A549 (cell line): ENCODE data around the gene ATP6V1G2. TPM values are rescaled to one million over a fixed set of nuclear protein-coding genes. Genes with fewer than 3 reads are reported as not detected.

Experiments used
- ATAC-seq, 2 experiments: fragments of 200-7000 bp in 1 of 2; fragments of >200 bp in 1 of 2; cut with Nextera tagmentation in 1 of 2; cut with Tn5 transposase in 1 of 2; 3 replicates each; pipeline versions ENCODE4 v1.8.0 to v1.9.1; 2018 to 2020; ENCODE audit warnings: mild to moderate bottlenecking in 1 of 2, moderate library complexity in 1 of 2
- CTCF ChIA-PET: fragments of 300-600 bp; sonication (Branson Sonifier 250); formaldehyde crosslinking; extraction: SDS; loops from one replicate; lab custom pipeline; 2021; ENCODE audit warnings: antibody characterized with exemption, inconsistent platforms; lab: Yijun Ruan, JAX
- POLR2A ChIA-PET: fragments of 350-600 bp; formaldehyde crosslinking; extraction: SDS; loops from one replicate; lab custom pipeline; 2021; ENCODE audit warnings: antibody characterized with exemption, inconsistent platforms; lab: Yijun Ruan, JAX
- DNase-seq, 2 experiments: peaks; one replicate each; pipeline versions ENCODE4 v3.0.0 to v3.0.0-alpha.2; 2011 to 2016; ENCODE audit warnings: low read depth in 1 of 2, low spot score in 1 of 2
- FAIRE-seq: peaks from 2 replicates; lab custom pipeline; 2011; peaks lifted over from hg19 to GRCh38; lab: Jason Lieb, UNC
- H3K27ac ChIP-seq, 2 experiments: fragments of >200 bp; sonication (Bioruptor Twin); formaldehyde crosslinking; 3 replicates each; pipeline ENCODE4 v1.5.1; 2016 to 2017
- H3K4me1 ChIP-seq: fragments of >200 bp; sonication (Bioruptor Twin); formaldehyde crosslinking; 3 replicates; pipeline ENCODE4 v1.6.1; 2016
- H3K4me2 ChIP-seq: fragments of >200 bp; sonication (Bioruptor Twin); formaldehyde crosslinking; 3 replicates; pipeline ENCODE4 v1.6.1; 2016
- H3K4me3 ChIP-seq: fragments of >200 bp; sonication (Bioruptor Twin); formaldehyde crosslinking; 3 replicates; pipeline ENCODE4 v1.5.1; 2016
- H3K9me3 ChIP-seq: fragments of >200 bp; sonication (Bioruptor Twin); formaldehyde crosslinking; 3 replicates; pipeline ENCODE4 v1.6.1; 2016
- CBX2 ChIP-seq: fragments of 200-600 bp; sonication (generic); IDR thresholded peaks from 2 replicates; pipeline ENCODE4 v1.6.1; 2016; ENCODE audit warnings: low read depth, mild to moderate bottlenecking, borderline replicate concordance
- CBX8 ChIP-seq: fragments of 200-600 bp; sonication (generic); IDR thresholded peaks from 2 replicates; pipeline ENCODE4 v1.6.1; 2016
- CEBPB ChIP-seq, 2 experiments: fragments of >200 bp in 1 of 2; sonication (Bioruptor Twin) in 1 of 2; formaldehyde crosslinking in 1 of 2; IDR thresholded peaks; 2 replicates each; pipeline ENCODE4 v1.6.1; 2012 to 2016
- CHD2 ChIP-seq: fragments of 150-350 bp; IDR thresholded peaks from 2 replicates; pipeline ENCODE4 v1.6.1; 2014; ENCODE audit warnings: low read length; ENCODE audit not compliant: partially characterized antibody
- CHD4 ChIP-seq: fragments of 200-600 bp; sonication (generic); IDR thresholded peaks from 2 replicates; pipeline ENCODE4 v1.6.1; 2016; ENCODE audit warnings: antibody characterized with exemption, mild to moderate bottlenecking, borderline replicate concordance
- CTCF ChIP-seq: fragments of >200 bp; sonication (Bioruptor Twin); formaldehyde crosslinking; IDR thresholded peaks from 3 replicates; pipeline ENCODE4 v1.5.1; 2016
- ESRRA ChIP-seq: fragments of 150-350 bp; IDR thresholded peaks from 2 replicates; pipeline ENCODE4 v1.6.1; 2014; ENCODE audit warnings: mild to moderate bottlenecking, low read length, borderline replicate concordance
- NPAS2 ChIP-seq: fragments of 250-450 bp; sonication (Bioruptor Pico); IDR thresholded peaks from 2 replicates; pipeline ENCODE4 v1.8.0; 2022; ENCODE audit warnings: mild to moderate bottlenecking, moderate library complexity, borderline replicate concordance
- NR3C1 ChIP-seq: fragments of >200 bp; sonication (Bioruptor Twin); formaldehyde crosslinking; IDR thresholded peaks from 3 replicates; pipeline ENCODE4 v1.6.1; 2017
- POLR2A ChIP-seq: IDR thresholded peaks from 2 replicates; pipeline ENCODE4 v1.6.1; 2012; ENCODE audit warnings: mild to moderate bottlenecking, low read length
- RCOR1 ChIP-seq: fragments of 150-350 bp; IDR thresholded peaks from 2 replicates; pipeline ENCODE4 v1.6.1; 2014; ENCODE audit warnings: antibody characterized with exemption, low read length, low read depth
- RFX5 ChIP-seq: fragments of 450-650 bp; IDR thresholded peaks from 2 replicates; pipeline ENCODE4 v1.7.1; 2014; ENCODE audit warnings: antibody characterized with exemption, mild to moderate bottlenecking, moderate library complexity
- RNF2 ChIP-seq: fragments of 200-600 bp; sonication (generic); IDR thresholded peaks from 2 replicates; pipeline ENCODE4 v1.6.1; 2016; ENCODE audit warnings: low read depth, mild to moderate bottlenecking, antibody characterized with exemption, moderate library complexity, borderline replicate concordance
- TP53 ChIP-seq: fragments of 250-450 bp; sonication (Bioruptor Pico); IDR thresholded peaks from 2 replicates; pipeline ENCODE4 v1.5.0; 2021; ENCODE audit warnings: mild to moderate bottlenecking, moderate library complexity
- ZC3H11A ChIP-seq: fragments of 450-650 bp; IDR thresholded peaks from 2 replicates; pipeline ENCODE4 v1.6.1; 2014; ENCODE audit warnings: antibody characterized with exemption, mild to moderate bottlenecking
- ZNF302 ChIP-seq: fragments of 250-450 bp; sonication (Bioruptor Pico); IDR thresholded peaks from 2 replicates; pipeline ENCODE4 v1.9.0; 2021; ENCODE audit warnings: inconsistent platforms, mild to moderate bottlenecking, moderate library complexity
- WGBS: methylation state at CpG from one replicate; pipeline ENCODE4 v1.1.6; 2017; ENCODE audit errors: missing lambda C conversion rate; 5-methylcytosine and 5-hydroxymethylcytosine counted together
- polyA plus RNA-seq, 4 experiments: library from polyadenylated mRNA; depleted of rRNA in 3 of 4; stranded (reverse); fragments of >200 nt; fragmentation: RNase III in 1 of 4; extraction: RNeasy Plus Mini Kit Qiagen cat#74134 plus additional on column Dnase treatment in 1 of 4; gene quantifications; 2 replicates in 3 of 4; 3 replicates in 1 of 4; pipeline ENCODE4 v1.2.3, GENCODE V29; 2011 to 2017
- small RNA-seq, 6 experiments: library from RNA; depleted of rRNA; stranded (forward); fragments of <200 nt; gene quantifications; one replicate each; pipeline ENCODE3, GENCODE V24; 2012
- TF ChIP-seq, protein P1 (sequence below): IDR thresholded peaks from 2 replicates; pipeline ENCODE4 v1.6.1; 2012
- TF ChIP-seq, protein P2 (sequence below): fragments of 450-650 bp; IDR thresholded peaks from 2 replicates; pipeline ENCODE4 v1.6.1; 2014; ENCODE audit warnings: antibody characterized with exemption
- TF ChIP-seq, protein P3 (sequence below): IDR thresholded peaks from 2 replicates; pipeline ENCODE4 v1.6.1; 2012

Gene ATP6V1G2
- polyA plus RNA-seq, 2 of the 4 experiments (the other 2 are of a cell fraction), result 0.57 to 1.5 TPM

GRCh38 chr6:31495580-31495979, 50.8 kb downstream of the ATP6V1G2 start:
- H3K27ac ChIP-seq, result no peak overlapping the region
- TF ChIP-seq POLR2A, result no peak
- no peak for TF ChIP-seq CBX8
- TF ChIP-seq NPAS2, result no peak
- TF ChIP-seq, protein P1, sequence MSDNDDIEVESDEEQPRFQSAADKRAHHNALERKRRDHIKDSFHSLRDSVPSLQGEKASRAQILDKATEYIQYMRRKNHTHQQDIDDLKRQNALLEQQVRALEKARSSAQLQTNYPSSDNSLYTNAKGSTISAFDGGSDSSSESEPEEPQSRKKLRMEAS, result no peak
- TF ChIP-seq RCOR1, result no peak
- TF ChIP-seq CTCF, result no peak
- TF ChIP-seq ZNF302 (CRISPR knock-in tag), result no peak
- TF ChIP-seq NR3C1, result no peak
- TF ChIP-seq CHD2, result no peak
- TF ChIP-seq, protein P2, sequence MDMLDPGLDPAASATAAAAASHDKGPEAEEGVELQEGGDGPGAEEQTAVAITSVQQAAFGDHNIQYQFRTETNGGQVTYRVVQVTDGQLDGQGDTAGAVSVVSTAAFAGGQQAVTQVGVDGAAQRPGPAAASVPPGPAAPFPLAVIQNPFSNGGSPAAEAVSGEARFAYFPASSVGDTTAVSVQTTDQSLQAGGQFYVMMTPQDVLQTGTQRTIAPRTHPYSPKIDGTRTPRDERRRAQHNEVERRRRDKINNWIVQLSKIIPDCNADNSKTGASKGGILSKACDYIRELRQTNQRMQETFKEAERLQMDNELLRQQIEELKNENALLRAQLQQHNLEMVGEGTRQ, result no peak
- TF ChIP-seq CBX2, result no peak
- TF ChIP-seq CEBPB (IDR thresholded peaks at IDR 0.05), result no peak
- TF ChIP-seq, protein P3, sequence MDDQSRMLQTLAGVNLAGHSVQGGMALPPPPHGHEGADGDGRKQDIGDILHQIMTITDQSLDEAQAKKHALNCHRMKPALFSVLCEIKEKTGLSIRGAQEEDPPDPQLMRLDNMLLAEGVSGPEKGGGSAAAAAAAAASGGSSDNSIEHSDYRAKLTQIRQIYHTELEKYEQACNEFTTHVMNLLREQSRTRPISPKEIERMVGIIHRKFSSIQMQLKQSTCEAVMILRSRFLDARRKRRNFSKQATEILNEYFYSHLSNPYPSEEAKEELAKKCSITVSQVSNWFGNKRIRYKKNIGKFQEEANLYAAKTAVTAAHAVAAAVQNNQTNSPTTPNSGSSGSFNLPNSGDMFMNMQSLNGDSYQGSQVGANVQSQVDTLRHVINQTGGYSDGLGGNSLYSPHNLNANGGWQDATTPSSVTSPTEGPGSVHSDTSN, result no peak
- no peak for TF ChIP-seq CHD4
- no peak for TF ChIP-seq TP53 (CRISPR knock-in tag)
- no peak for TF ChIP-seq ZC3H11A
- TF ChIP-seq ESRRA, result no peak
- TF ChIP-seq RNF2, result no peak
- TF ChIP-seq RFX5, result no peak
- TF ChIP-seq, all 56 proteins: peak for 0
- ATAC-seq (no peak), FAIRE-seq (no peak), DNase-seq (no peak)
- CTCF ChIA-PET, result interaction anchor here (1.4 to 2.2 kb wide), 5 partner anchors 28 to 103 kb away, joined by 3 to 9 read pairs (median 7); partner anchors contain the start of genes ATP6V1G2 and DDX39B
- no peak overlapping the region for H3K4me3 ChIP-seq
- H3K4me1 ChIP-seq, result peaks cover 10% of the 10 kb centered on the region; the same call in 2 of the 3 replicates
- POLR2A ChIA-PET, result interaction anchor here (1.5 kb wide), 1 partner anchor 103 kb away, joined by 3 read pairs; no protein-coding TSS in a partner anchor
- H3K4me2 ChIP-seq, result peak overlapping the region; percentile 78
- 45% methylated on average over 2 of the region's 2 CpGs for WGBS
- H3K9me3 ChIP-seq, result no peaks in the 10 kb centered on the region

Small RNAs within 50 kb of the gene (small RNA-seq; reads per million reads assigned to genes)
- gene AL663061.1 (0 reads per million in 6 experiments), gene RF00019 (0 reads per million in 6 experiments), gene SNORD117 (7.9 to 391 (median 30.7) reads per million in 6 experiments), gene SNORD84 (0 reads per million in 6 experiments)

Other genes with a start within 250 kb of the ATP6V1G2 start
Only the 30 nearest of the 31 such genes appear.
- 9.4 and 9.7 TPM in 2 replicates for gene HLA-B, start 189.4 kb downstream of the ATP6V1G2 start, polyA plus RNA-seq (2011; rRNA removed)
- 9.0 to 10.0 TPM (median 9.9 TPM) in 3 replicates for gene HLA-B, start 189.4 kb downstream of the ATP6V1G2 start, polyA plus RNA-seq (2017; fragmentation: RNase III; extraction: RNeasy Plus Mini Kit Qiagen cat#74134 plus additional on column Dnase treatment)
- 20.5 and 22.7 TPM in 2 replicates for gene MICA, start 143.0 kb downstream of the ATP6V1G2 start, polyA plus RNA-seq (2011; rRNA removed)
- 18.6 to 22.8 TPM (median 20.1 TPM) in 3 replicates for gene MICA, start 143.0 kb downstream of the ATP6V1G2 start, polyA plus RNA-seq (2017; fragmentation: RNase III; extraction: RNeasy Plus Mini Kit Qiagen cat#74134 plus additional on column Dnase treatment)
- 6.8 and 7.9 TPM in 2 replicates for gene MICB, start 48.5 kb downstream of the ATP6V1G2 start, polyA plus RNA-seq (2011; rRNA removed)
- gene MICB, start 48.5 kb downstream of the ATP6V1G2 start, polyA plus RNA-seq (2017; fragmentation: RNase III; extraction: RNeasy Plus Mini Kit Qiagen cat#74134 plus additional on column Dnase treatment), result 5.9 to 7.0 TPM (median 6.8 TPM) in 3 replicates
- gene MCCD1, start 17.6 kb downstream of the ATP6V1G2 start, polyA plus RNA-seq (2011; rRNA removed), result not detected in 2 replicates
- gene MCCD1, start 17.6 kb downstream of the ATP6V1G2 start, polyA plus RNA-seq (2017; fragmentation: RNase III; extraction: RNeasy Plus Mini Kit Qiagen cat#74134 plus additional on column Dnase treatment), result not detected in 3 replicates
- gene DDX39B, start 4.6 kb downstream of the ATP6V1G2 start, polyA plus RNA-seq (2011; rRNA removed), result 267 and 334 TPM in 2 replicates
- 434 to 464 TPM (median 441 TPM) in 3 replicates for gene DDX39B, start 4.6 kb downstream of the ATP6V1G2 start, polyA plus RNA-seq (2017; fragmentation: RNase III; extraction: RNeasy Plus Mini Kit Qiagen cat#74134 plus additional on column Dnase treatment)
- 3.8 and 5.2 TPM in 2 replicates for gene NFKBIL1, start 1.0 kb upstream of the ATP6V1G2 start, polyA plus RNA-seq (2011; rRNA removed)
- gene NFKBIL1, start 1.0 kb upstream of the ATP6V1G2 start, polyA plus RNA-seq (2017; fragmentation: RNase III; extraction: RNeasy Plus Mini Kit Qiagen cat#74134 plus additional on column Dnase treatment), result 7.4 to 9.0 TPM (median 7.6 TPM) in 3 replicates
- gene LTA, start 25.7 kb upstream of the ATP6V1G2 start, polyA plus RNA-seq (2011; rRNA removed), result 0.07 TPM in 1 of 2 replicates, not detected in the other
- gene LTA, start 25.7 kb upstream of the ATP6V1G2 start, polyA plus RNA-seq (2017; fragmentation: RNase III; extraction: RNeasy Plus Mini Kit Qiagen cat#74134 plus additional on column Dnase treatment), result 0.07 to 0.08 TPM in 2 of 3 replicates, not detected in the other
- gene TNF, start 29.0 kb upstream of the ATP6V1G2 start, polyA plus RNA-seq (2011; rRNA removed), result 0.07 TPM in 1 of 2 replicates, not detected in the other
- gene TNF, start 29.0 kb upstream of the ATP6V1G2 start, polyA plus RNA-seq (2017; fragmentation: RNase III; extraction: RNeasy Plus Mini Kit Qiagen cat#74134 plus additional on column Dnase treatment), result not detected in 3 replicates
- gene LTB, start 35.8 kb upstream of the ATP6V1G2 start, polyA plus RNA-seq (2011; rRNA removed), result 0.13 and 0.26 TPM in 2 replicates
- 0.14 to 0.57 TPM (median 0.33 TPM) in 3 replicates for gene LTB, start 35.8 kb upstream of the ATP6V1G2 start, polyA plus RNA-seq (2017; fragmentation: RNase III; extraction: RNeasy Plus Mini Kit Qiagen cat#74134 plus additional on column Dnase treatment)
- 0.17 and 0.19 TPM in 2 replicates for gene LST1, start 39.7 kb upstream of the ATP6V1G2 start, polyA plus RNA-seq (2011; rRNA removed)
- 0.26 to 0.47 TPM in 2 of 3 replicates, not detected in the other for gene LST1, start 39.7 kb upstream of the ATP6V1G2 start, polyA plus RNA-seq (2017; fragmentation: RNase III; extraction: RNeasy Plus Mini Kit Qiagen cat#74134 plus additional on column Dnase treatment)
- not detected in 2 replicates for gene NCR3, start 46.4 kb upstream of the ATP6V1G2 start, polyA plus RNA-seq (2011; rRNA removed)
- gene NCR3, start 46.4 kb upstream of the ATP6V1G2 start, polyA plus RNA-seq (2017; fragmentation: RNase III; extraction: RNeasy Plus Mini Kit Qiagen cat#74134 plus additional on column Dnase treatment), result not detected in 3 replicates
- gene AIF1, start 68.6 kb upstream of the ATP6V1G2 start, polyA plus RNA-seq (2011; rRNA removed), result not detected in 2 replicates
- not detected in 3 replicates for gene AIF1, start 68.6 kb upstream of the ATP6V1G2 start, polyA plus RNA-seq (2017; fragmentation: RNase III; extraction: RNeasy Plus Mini Kit Qiagen cat#74134 plus additional on column Dnase treatment)
- 26.0 and 28.0 TPM in 2 replicates for gene PRRC2A, start 74.1 kb upstream of the ATP6V1G2 start, polyA plus RNA-seq (2011; rRNA removed)
- gene PRRC2A, start 74.1 kb upstream of the ATP6V1G2 start, polyA plus RNA-seq (2017; fragmentation: RNase III; extraction: RNeasy Plus Mini Kit Qiagen cat#74134 plus additional on column Dnase treatment), result 60.7 to 63.0 TPM (median 61.1 TPM) in 3 replicates
- 50.4 and 59.4 TPM in 2 replicates for gene BAG6, start 106.1 kb upstream of the ATP6V1G2 start, polyA plus RNA-seq (2011; rRNA removed)
- 107 to 123 TPM (median 121 TPM) in 3 replicates for gene BAG6, start 106.1 kb upstream of the ATP6V1G2 start, polyA plus RNA-seq (2017; fragmentation: RNase III; extraction: RNeasy Plus Mini Kit Qiagen cat#74134 plus additional on column Dnase treatment)
- gene APOM, start 109.3 kb upstream of the ATP6V1G2 start, polyA plus RNA-seq (2011; rRNA removed), result 2.6 and 4.1 TPM in 2 replicates
- 1.5 to 2.1 TPM (median 1.9 TPM) in 3 replicates for gene APOM, start 109.3 kb upstream of the ATP6V1G2 start, polyA plus RNA-seq (2017; fragmentation: RNase III; extraction: RNeasy Plus Mini Kit Qiagen cat#74134 plus additional on column Dnase treatment)
- gene C6orf47, start 114.2 kb upstream of the ATP6V1G2 start, polyA plus RNA-seq (2011; rRNA removed), result 6.0 and 6.1 TPM in 2 replicates
- gene C6orf47, start 114.2 kb upstream of the ATP6V1G2 start, polyA plus RNA-seq (2017; fragmentation: RNase III; extraction: RNeasy Plus Mini Kit Qiagen cat#74134 plus additional on column Dnase treatment), result 10.7 to 13.6 TPM (median 11.9 TPM) in 3 replicates
- 10.0 and 11.0 TPM in 2 replicates for gene GPANK1, start 118.4 kb upstream of the ATP6V1G2 start, polyA plus RNA-seq (2011; rRNA removed)
- 9.7 to 11.7 TPM (median 11.0 TPM) in 3 replicates for gene GPANK1, start 118.4 kb upstream of the ATP6V1G2 start, polyA plus RNA-seq (2017; fragmentation: RNase III; extraction: RNeasy Plus Mini Kit Qiagen cat#74134 plus additional on column Dnase treatment)
- gene CSNK2B, start 119.5 kb upstream of the ATP6V1G2 start, polyA plus RNA-seq (2011; rRNA removed), result 41.8 and 61.0 TPM in 2 replicates
- 134 to 141 TPM (median 141 TPM) in 3 replicates for gene CSNK2B, start 119.5 kb upstream of the ATP6V1G2 start, polyA plus RNA-seq (2017; fragmentation: RNase III; extraction: RNeasy Plus Mini Kit Qiagen cat#74134 plus additional on column Dnase treatment)
- gene LY6G5B, start 123.4 kb upstream of the ATP6V1G2 start, polyA plus RNA-seq (2011; rRNA removed), result 5.9 and 6.7 TPM in 2 replicates
- 9.0 to 12.3 TPM (median 9.9 TPM) in 3 replicates for gene LY6G5B, start 123.4 kb upstream of the ATP6V1G2 start, polyA plus RNA-seq (2017; fragmentation: RNase III; extraction: RNeasy Plus Mini Kit Qiagen cat#74134 plus additional on column Dnase treatment)
- gene LY6G5C, start 134.5 kb upstream of the ATP6V1G2 start, polyA plus RNA-seq (2011; rRNA removed), result 1.2 and 1.6 TPM in 2 replicates
- 1.5 to 1.9 TPM (median 1.6 TPM) in 3 replicates for gene LY6G5C, start 134.5 kb upstream of the ATP6V1G2 start, polyA plus RNA-seq (2017; fragmentation: RNase III; extraction: RNeasy Plus Mini Kit Qiagen cat#74134 plus additional on column Dnase treatment)
- gene ABHD16A, start 156.7 kb upstream of the ATP6V1G2 start, polyA plus RNA-seq (2011; rRNA removed), result 22.3 and 22.6 TPM in 2 replicates
- gene ABHD16A, start 156.7 kb upstream of the ATP6V1G2 start, polyA plus RNA-seq (2017; fragmentation: RNase III; extraction: RNeasy Plus Mini Kit Qiagen cat#74134 plus additional on column Dnase treatment), result 14.5 to 16.6 TPM (median 16.2 TPM) in 3 replicates
- not detected in 2 replicates for gene LY6G6F, start 160.3 kb upstream of the ATP6V1G2 start, polyA plus RNA-seq (2011; rRNA removed)
- not detected in 3 replicates for gene LY6G6F, start 160.3 kb upstream of the ATP6V1G2 start, polyA plus RNA-seq (2017; fragmentation: RNase III; extraction: RNeasy Plus Mini Kit Qiagen cat#74134 plus additional on column Dnase treatment)
- gene LY6G6D, start 168.7 kb upstream of the ATP6V1G2 start, polyA plus RNA-seq (2011; rRNA removed), result not detected in 2 replicates
- gene LY6G6D, start 168.7 kb upstream of the ATP6V1G2 start, polyA plus RNA-seq (2017; fragmentation: RNase III; extraction: RNeasy Plus Mini Kit Qiagen cat#74134 plus additional on column Dnase treatment), result not detected in 3 replicates
- gene LY6G6C, start 175.1 kb upstream of the ATP6V1G2 start, polyA plus RNA-seq (2011; rRNA removed), result 0.08 and 0.11 TPM in 2 replicates
- gene LY6G6C, start 175.1 kb upstream of the ATP6V1G2 start, polyA plus RNA-seq (2017; fragmentation: RNase III; extraction: RNeasy Plus Mini Kit Qiagen cat#74134 plus additional on column Dnase treatment), result 0.11 to 0.21 TPM in 2 of 3 replicates, not detected in the other
- not detected in 2 replicates for gene MPIG6B, start 176.8 kb upstream of the ATP6V1G2 start, polyA plus RNA-seq (2011; rRNA removed)
- gene MPIG6B, start 176.8 kb upstream of the ATP6V1G2 start, polyA plus RNA-seq (2017; fragmentation: RNase III; extraction: RNeasy Plus Mini Kit Qiagen cat#74134 plus additional on column Dnase treatment), result not detected in 3 replicates
- 19.3 and 20.6 TPM in 2 replicates for gene DDAH2, start 182.7 kb upstream of the ATP6V1G2 start, polyA plus RNA-seq (2011; rRNA removed)
- gene DDAH2, start 182.7 kb upstream of the ATP6V1G2 start, polyA plus RNA-seq (2017; fragmentation: RNase III; extraction: RNeasy Plus Mini Kit Qiagen cat#74134 plus additional on column Dnase treatment), result 44.8 to 57.3 TPM (median 54.5 TPM) in 3 replicates
- 346 and 397 TPM in 2 replicates for gene CLIC1, start 189.9 kb upstream of the ATP6V1G2 start, polyA plus RNA-seq (2011; rRNA removed)
- 249 to 283 TPM (median 251 TPM) in 3 replicates for gene CLIC1, start 189.9 kb upstream of the ATP6V1G2 start, polyA plus RNA-seq (2017; fragmentation: RNase III; extraction: RNeasy Plus Mini Kit Qiagen cat#74134 plus additional on column Dnase treatment)
- 36.5 and 42.6 TPM in 2 replicates for gene MSH5, start 193.4 kb upstream of the ATP6V1G2 start, polyA plus RNA-seq (2011; rRNA removed)
- 17.1 to 18.8 TPM (median 17.4 TPM) in 3 replicates for gene MSH5, start 193.4 kb upstream of the ATP6V1G2 start, polyA plus RNA-seq (2017; fragmentation: RNase III; extraction: RNeasy Plus Mini Kit Qiagen cat#74134 plus additional on column Dnase treatment)
- 3.3 and 6.9 TPM in 2 replicates for gene SAPCD1, start 216.0 kb upstream of the ATP6V1G2 start, polyA plus RNA-seq (2011; rRNA removed)
- gene SAPCD1, start 216.0 kb upstream of the ATP6V1G2 start, polyA plus RNA-seq (2017; fragmentation: RNase III; extraction: RNeasy Plus Mini Kit Qiagen cat#74134 plus additional on column Dnase treatment), result 5.8 to 7.5 TPM (median 7.1 TPM) in 3 replicates
- 1.1 TPM in 2 replicates for gene VWA7, start 230.7 kb upstream of the ATP6V1G2 start, polyA plus RNA-seq (2011; rRNA removed)
- 0.95 to 1.1 TPM (median 0.98 TPM) in 3 replicates for gene VWA7, start 230.7 kb upstream of the ATP6V1G2 start, polyA plus RNA-seq (2017; fragmentation: RNase III; extraction: RNeasy Plus Mini Kit Qiagen cat#74134 plus additional on column Dnase treatment)